Hepatic stellate cell (primary cell): ENCODE measurements around the gene CSMD2.

Source experiments
- DNase-seq: peaks from one replicate; pipeline ENCODE4 v3.0.0; 2011; ENCODE audit warnings: low spot score

The CSMD2 gene

GRCh38 chr1:33997127-33998036 lies 167.6 kb downstream of the CSMD2 start:
- no peak for DNase-seq

GRCh38 chr1:33996281-33996680 lies 168.7 kb downstream of the CSMD2 start:
- DNase-seq: no peak

- DNase-seq: no peak
These were observed 171.7 kb downstream of the CSMD2 start for GRCh38 chr1:33993301-33993700.

- DNase-seq: no peak
These were observed 174.7 kb downstream of the CSMD2 start for GRCh38 chr1:33990281-33990680.

GRCh38 chr1:33988161-33988560 lies 176.9 kb downstream of the CSMD2 start:
- DNase-seq: no peak

- no peak for DNase-seq
These were observed 178.5 kb downstream of the CSMD2 start for GRCh38 chr1:33986390-33987095.

GRCh38 chr1:33985656-33986055 lies 179.4 kb downstream of the CSMD2 start:
- no peak for DNase-seq

- DNase-seq: no peak
These were observed 180.0 kb downstream of the CSMD2 start for GRCh38 chr1:33984906-33985565.

GRCh38 chr1:33982419-33982818 lies 182.6 kb downstream of the CSMD2 start:
- DNase-seq: no peak

- DNase-seq: no peak
These were observed 185.7 kb downstream of the CSMD2 start for GRCh38 chr1:33979341-33979740.

GRCh38 chr1:33975961-33976360 lies 189.1 kb downstream of the CSMD2 start:
- DNase-seq: no peak

- no peak for DNase-seq
These were observed 191.1 kb downstream of the CSMD2 start for GRCh38 chr1:33973799-33974545.

- no peak for DNase-seq
These were observed 192.2 kb downstream of the CSMD2 start for GRCh38 chr1:33972676-33973395.

- no peak for DNase-seq
These were observed 193.1 kb downstream of the CSMD2 start for GRCh38 chr1:33971913-33972312.

- DNase-seq: no peak
These were observed 193.9 kb downstream of the CSMD2 start for GRCh38 chr1:33971018-33971710.

GRCh38 chr1:33970148-33970825 lies 194.7 kb downstream of the CSMD2 start:
- DNase-seq: no peak

GRCh38 chr1:33966346-33967141 lies 198.5 kb downstream of the CSMD2 start:
- no peak for DNase-seq

- no peak for DNase-seq
These were observed 199.9 kb downstream of the CSMD2 start for GRCh38 chr1:33965086-33965485.

GRCh38 chr1:33962061-33962460 lies 203.0 kb downstream of the CSMD2 start:
- DNase-seq: no peak
